OCI-LY1 (cell line): ENCODE data around the gene PC.

Experiments used
- EZH2 ChIP-seq: fragments of 200-600 bp; sonication (generic), shearing (Covaris generic); IDR thresholded peaks from 2 replicates; pipeline ENCODE4 v1.8.0; 2017; ENCODE audit warnings: borderline replicate concordance, mixed run types, mild to moderate bottlenecking, antibody characterized with exemption, low read length, moderate library complexity, mixed read lengths
- TF ChIP-seq, protein P1 (sequence below): fragments of 200-600 bp; sonication (generic), shearing (Covaris generic); IDR thresholded peaks from 2 replicates; pipeline ENCODE4 v1.5.1; 2017; ENCODE audit warnings: mild to moderate bottlenecking, antibody characterized with exemption, low read length, moderate library complexity, mixed read lengths

GRCh38 chr11:66885469-66885868, 72.7 kb downstream of the PC start:
- no peak for TF ChIP-seq EZH2
- TF ChIP-seq, protein P1, sequence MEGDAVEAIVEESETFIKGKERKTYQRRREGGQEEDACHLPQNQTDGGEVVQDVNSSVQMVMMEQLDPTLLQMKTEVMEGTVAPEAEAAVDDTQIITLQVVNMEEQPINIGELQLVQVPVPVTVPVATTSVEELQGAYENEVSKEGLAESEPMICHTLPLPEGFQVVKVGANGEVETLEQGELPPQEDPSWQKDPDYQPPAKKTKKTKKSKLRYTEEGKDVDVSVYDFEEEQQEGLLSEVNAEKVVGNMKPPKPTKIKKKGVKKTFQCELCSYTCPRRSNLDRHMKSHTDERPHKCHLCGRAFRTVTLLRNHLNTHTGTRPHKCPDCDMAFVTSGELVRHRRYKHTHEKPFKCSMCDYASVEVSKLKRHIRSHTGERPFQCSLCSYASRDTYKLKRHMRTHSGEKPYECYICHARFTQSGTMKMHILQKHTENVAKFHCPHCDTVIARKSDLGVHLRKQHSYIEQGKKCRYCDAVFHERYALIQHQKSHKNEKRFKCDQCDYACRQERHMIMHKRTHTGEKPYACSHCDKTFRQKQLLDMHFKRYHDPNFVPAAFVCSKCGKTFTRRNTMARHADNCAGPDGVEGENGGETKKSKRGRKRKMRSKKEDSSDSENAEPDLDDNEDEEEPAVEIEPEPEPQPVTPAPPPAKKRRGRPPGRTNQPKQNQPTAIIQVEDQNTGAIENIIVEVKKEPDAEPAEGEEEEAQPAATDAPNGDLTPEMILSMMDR: no peak
